HL-60 (cell line): ENCODE data around the gene DBNDD1.

Experiments
- DNase-seq, 2 experiments: peaks; one replicate each; pipeline ENCODE4 v3.0.0-alpha.2; 2010 to 2020; ENCODE audit warnings: low read depth in 1 of 2, low spot score in 1 of 2
- H3K27ac ChIP-seq: fragments of 250-450 bp; sonication (Bioruptor Pico); replicated peaks from 2 replicates; pipeline ENCODE4 v1.5.1; 2020; ENCODE audit warnings: mild to moderate bottlenecking, moderate library complexity
- H3K27me3 ChIP-seq: fragments of 250-450 bp; sonication (Bioruptor Pico); 2 replicates; pipeline ENCODE4 v1.5.1; 2021; ENCODE audit warnings: mild to moderate bottlenecking, moderate library complexity; ENCODE audit not compliant: insufficient read depth, poor library complexity, severe bottlenecking
- H3K4me3 ChIP-seq: replicated peaks from 2 replicates; pipeline ENCODE4 v1.5.1; 2011; ENCODE audit warnings: mild to moderate bottlenecking, control low read depth, low read length; ENCODE audit not compliant: insufficient read depth
- CTCF ChIP-seq: IDR thresholded peaks from one replicate; pipeline ENCODE4 v1.5.1; 2011; ENCODE audit warnings: low read length, control low read depth, inconsistent platforms; ENCODE audit not compliant: insufficient read depth
- GABPA ChIP-seq: IDR thresholded peaks from 2 replicates; pipeline ENCODE4 v1.6.1; 2012; ENCODE audit warnings: low read depth
- POLR2AphosphoS5 ChIP-seq: IDR thresholded peaks from 2 replicates; pipeline ENCODE4 v1.6.1; 2012; ENCODE audit warnings: low read depth
- REST ChIP-seq: IDR thresholded peaks from 2 replicates; pipeline ENCODE4 v1.6.1; 2012; ENCODE audit warnings: low read depth; ENCODE audit not compliant: insufficient replicate concordance
- SPI1 ChIP-seq: IDR thresholded peaks from 2 replicates; pipeline ENCODE4 v1.6.1; 2012; ENCODE audit warnings: low read depth, mild to moderate bottlenecking, borderline replicate concordance

Gene DBNDD1

GRCh38 chr16:89965447-89966225 is 53.6 kb downstream of the DBNDD1 start:
- TF ChIP-seq POLR2AphosphoS5: no peak
- no peak for TF ChIP-seq SPI1
- no peak for TF ChIP-seq CTCF
- TF ChIP-seq GABPA: no peak
- no peak for TF ChIP-seq REST
- Histone ChIP-seq H3K27me3 (no peaks in the 10 kb centered on the region), H3K27ac (no peak overlapping the region), H3K4me3 (no peak overlapping the region)
- DNase-seq: no peak

- no peak for TF ChIP-seq CTCF
- TF ChIP-seq GABPA: no peak
- TF ChIP-seq SPI1: no peak
- no peak for TF ChIP-seq POLR2AphosphoS5
- TF ChIP-seq REST: no peak
- Histone ChIP-seq H3K4me3 (no peak overlapping the region), H3K27me3 (no peaks in the 10 kb centered on the region), H3K27ac (no peak overlapping the region)
- no peak for DNase-seq
Measured at GRCh38 chr16:89964201-89964600, 55.1 kb downstream of the DBNDD1 start.

- TF ChIP-seq REST (no peak), CTCF (no peak), SPI1 (no peak), POLR2AphosphoS5 (no peak), GABPA (no peak)
- H3K4me3 ChIP-seq: no peak overlapping the region
- H3K27me3 ChIP-seq: no peaks in the 10 kb centered on the region
- no peak for DNase-seq
- no peak overlapping the region for H3K27ac ChIP-seq
Measured at GRCh38 chr16:89962754-89963498, 56.3 kb downstream of the DBNDD1 start.
